Measurements from ENCODE around the gene PDP2.
"Not testable (repeated sequence)": the region's sequence is repeated elsewhere in the genome, so short reads cannot be mapped to it uniquely, and the experiment has no call there.

PDP2 gene

GRCh38 chr16:66886914-66887313 lies 6.6 kb downstream of the PDP2 start:
- no peak for DNase-seq

GRCh38 chr16:66888647-66889615 lies 8.6 kb downstream of the PDP2 start:
- no peak for DNase-seq

GRCh38 chr16:66889622-66890021 lies 9.3 kb downstream of the PDP2 start:
- no peak for DNase-seq

GRCh38 chr16:66890799-66891198 lies 10.5 kb downstream of the PDP2 start:
- DNase-seq, result no peak

GRCh38 chr16:66891360-66891759 lies 11.0 kb downstream of the PDP2 start:
- no peak for DNase-seq

- DNase-seq, result no peak
Measured at GRCh38 chr16:66891797-66892196, 11.5 kb downstream of the PDP2 start.

- DNase-seq, result no peak
Measured at GRCh38 chr16:66894055-66894454, 13.7 kb downstream of the PDP2 start.

- peak; percentile 39 to 41 for DNase-seq
Measured at GRCh38 chr16:66894948-66895688, 14.8 kb downstream of the PDP2 start.

GRCh38 chr16:66895689-66895979 lies 15.3 kb downstream of the PDP2 start:
- no peak for DNase-seq

GRCh38 chr16:66895999-66896398 lies 15.7 kb downstream of the PDP2 start:
- DNase-seq, result no peak

GRCh38 chr16:66896682-66897081 lies 16.4 kb downstream of the PDP2 start:
- DNase-seq, result not testable (repeated sequence)

- DNase-seq, result no peak
Measured at GRCh38 chr16:66898207-66898606, 17.9 kb downstream of the PDP2 start.

GRCh38 chr16:66898933-66899309 lies 18.6 kb downstream of the PDP2 start:
- no peak for DNase-seq

- no peak for DNase-seq
Measured at GRCh38 chr16:66899310-66899944, 19.1 kb downstream of the PDP2 start.

- no peak for DNase-seq
Measured at GRCh38 chr16:66899945-66900710, 19.8 kb downstream of the PDP2 start.

GRCh38 chr16:66900721-66901441 lies 20.6 kb downstream of the PDP2 start:
- no peak for DNase-seq

- DNase-seq, result no peak
Measured at GRCh38 chr16:66901626-66902025, 21.3 kb downstream of the PDP2 start.

GRCh38 chr16:66902648-66903543 lies 22.6 kb downstream of the PDP2 start:
- no peak for DNase-seq

- no peak for DNase-seq
Measured at GRCh38 chr16:66903544-66904427, 23.5 kb downstream of the PDP2 start.

- no peak for DNase-seq
Measured at GRCh38 chr16:66904428-66904845, 24.1 kb downstream of the PDP2 start.
